BLaER1 treated with 17β-estradiol and CSF1 and Interleukin-3, amounts not matched to agents 10 nM and 100 nM (cell line): Measurements from ENCODE around the gene GRM5.
"Not testable (repeated sequence)": the region's sequence is repeated elsewhere in the genome, so short reads cannot be mapped to it uniquely, and the experiment has no call there.

Experiments used
- H3K27ac ChIP-seq, 11 experiments: shearing (Covaris generic); formaldehyde crosslinking; 2 replicates each; pipeline ENCODE4 v1.8.1; 2022
- H3K27me3 ChIP-seq, 11 experiments: shearing (Covaris generic); formaldehyde crosslinking; 2 replicates each; pipeline ENCODE4 v1.8.1; 2022
- H3K36me3 ChIP-seq, 11 experiments: shearing (Covaris generic); formaldehyde crosslinking; 2 replicates each; pipeline ENCODE4 v1.8.1; 2022
- H3K4me1 ChIP-seq, 10 experiments: shearing (Covaris generic); formaldehyde crosslinking; 2 replicates each; pipeline ENCODE4 v1.8.1; 2022
- H3K4me2 ChIP-seq, 11 experiments: shearing (Covaris generic); formaldehyde crosslinking; 2 replicates each; pipeline ENCODE4 v1.8.1; 2022
- H3K4me3 ChIP-seq, 10 experiments: shearing (Covaris generic); formaldehyde crosslinking; 2 replicates each; pipeline ENCODE4 v1.8.1; 2022
- H3K9ac ChIP-seq, 11 experiments: shearing (Covaris generic); formaldehyde crosslinking; 2 replicates each; pipeline ENCODE4 v1.8.1; 2022
- H3K9me3 ChIP-seq, 11 experiments: shearing (Covaris generic); formaldehyde crosslinking; replicated peaks in 1 of 11; 2 replicates each; pipeline ENCODE4 v1.8.1; 2022
- H4K20me1 ChIP-seq, 11 experiments: shearing (Covaris generic); formaldehyde crosslinking; 2 replicates each; pipeline ENCODE4 v1.8.1; 2022
- Cebpa-rat ChIP-seq, 11 experiments: shearing (Covaris generic); IDR thresholded peaks; 2 replicates each; pipeline ENCODE4 v1.8.1; 2022

The GRM5 gene

DNA sequence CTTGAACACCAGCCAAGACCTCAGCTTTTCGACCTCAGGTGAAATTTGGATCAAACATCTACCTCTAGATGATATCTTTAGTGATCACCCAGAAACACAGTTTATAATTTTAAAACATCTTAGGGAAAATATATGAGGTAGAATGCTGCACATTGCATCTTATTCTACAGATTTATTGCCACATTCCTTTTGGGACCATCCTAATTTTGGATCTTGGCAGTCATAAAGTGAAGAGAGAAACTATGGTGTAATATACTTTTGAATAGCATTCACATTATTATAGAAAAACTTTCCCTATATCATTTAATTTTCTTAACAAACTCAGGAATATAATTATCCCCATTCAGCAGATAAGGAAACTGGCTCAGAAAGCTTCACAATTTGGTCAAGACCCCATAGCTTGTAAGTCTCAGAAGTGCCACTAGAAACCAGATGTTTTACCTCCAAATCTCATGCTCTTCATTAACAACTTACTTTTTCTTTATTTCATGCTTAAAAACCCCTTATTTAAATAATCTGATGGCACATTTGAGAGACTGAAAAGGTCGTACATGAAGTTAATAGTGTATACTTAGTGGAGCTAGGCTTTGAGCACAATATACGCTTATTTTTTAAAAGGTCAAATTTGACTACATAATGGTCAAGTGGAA is 529.0 kb downstream of the GRM5 start:
- H3K9ac ChIP-seq, result no peak overlapping the region
- H3K4me2 ChIP-seq, result no peak overlapping the region
- no peak for TF ChIP-seq Cebpa-rat (IDR thresholded peaks at IDR 0.05)
- peaks cover 0 to 5% (median 0%) of the 10 kb centered on the region in 11 experiments; a peak in 1 of 22 replicates for H3K9me3 ChIP-seq
- no peak overlapping the region for H3K4me3 ChIP-seq
- H3K4me1 ChIP-seq, result no peaks in the 10 kb centered on the region
- no peak overlapping the region for H3K27ac ChIP-seq
- H3K27me3 ChIP-seq, result no peaks in the 10 kb centered on the region
- H3K36me3 ChIP-seq, result no peaks in the 10 kb centered on the region
- H4K20me1 ChIP-seq, result no peaks in the 10 kb centered on the region

DNA sequence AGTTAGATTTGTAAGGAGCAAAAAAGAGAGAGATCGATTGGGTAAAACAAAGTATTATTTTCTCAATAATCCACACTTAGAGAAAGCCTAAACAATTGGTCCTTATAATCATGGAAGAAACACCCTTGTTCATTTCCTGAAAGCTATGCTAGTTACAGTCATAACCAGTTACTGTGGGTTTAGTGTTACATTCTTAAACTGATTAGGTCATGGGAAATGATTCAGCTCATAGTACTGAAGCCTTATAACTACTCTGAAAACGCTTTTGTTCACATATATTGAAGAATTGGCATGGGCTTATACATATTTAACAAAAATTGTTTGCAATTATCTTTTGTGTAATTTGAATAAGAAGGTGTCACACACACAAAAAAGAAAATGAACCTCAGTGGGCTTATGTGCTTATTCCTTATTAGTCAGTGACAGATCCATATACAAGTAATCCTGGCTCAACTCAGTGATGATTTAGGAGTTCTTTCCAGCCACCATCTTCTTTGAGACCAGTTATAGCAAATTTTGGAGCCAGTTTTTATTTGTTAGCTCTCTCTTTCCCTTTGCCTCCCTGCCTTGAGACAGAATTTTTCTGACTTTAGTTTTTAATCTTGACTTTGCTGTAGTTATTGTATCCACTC is 529.8 kb downstream of the GRM5 start:
- no peak overlapping the region for H3K4me3 ChIP-seq
- no peak overlapping the region for H3K4me2 ChIP-seq
- H3K27me3 ChIP-seq, result no peaks in the 10 kb centered on the region
- no peak overlapping the region for H3K9ac ChIP-seq
- H3K36me3 ChIP-seq, result no peaks in the 10 kb centered on the region
- no peaks in the 10 kb centered on the region for H3K4me1 ChIP-seq
- no peaks in the 10 kb centered on the region for H4K20me1 ChIP-seq
- TF ChIP-seq Cebpa-rat (IDR thresholded peaks at IDR 0.05), result no peak
- H3K27ac ChIP-seq, result no peak overlapping the region
- peaks cover 0 to 5% (median 0%) of the 10 kb centered on the region in 11 experiments; a peak in 1 of 22 replicates for H3K9me3 ChIP-seq

DNA sequence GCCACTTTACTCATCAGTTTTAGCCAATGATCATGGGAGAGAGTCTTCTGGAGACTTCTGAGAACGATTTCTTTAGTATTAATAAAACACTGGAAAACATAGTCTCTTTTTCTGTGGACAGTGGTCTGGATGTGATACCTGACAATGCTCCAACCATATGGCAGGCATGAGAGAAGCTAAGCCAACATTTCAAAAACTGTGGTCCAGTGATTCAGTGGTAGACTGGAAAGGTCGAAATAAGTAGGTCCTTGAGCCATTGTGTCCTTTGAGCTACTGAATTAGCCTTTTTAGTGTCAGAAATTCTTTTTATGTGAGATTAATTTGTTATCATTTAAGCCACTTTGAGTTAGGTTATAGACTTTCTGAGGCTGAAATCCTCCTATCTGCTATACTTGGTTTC is 530.5 kb downstream of the GRM5 start:
- no peak overlapping the region for H3K4me2 ChIP-seq
- no peak overlapping the region for H3K27ac ChIP-seq
- H3K36me3 ChIP-seq, result no peaks in the 10 kb centered on the region
- H3K9me3 ChIP-seq, result peaks cover 0 to 5% (median 0%) of the 10 kb centered on the region in 11 experiments; a peak in 1 of 22 replicates
- no peak overlapping the region for H3K9ac ChIP-seq
- TF ChIP-seq Cebpa-rat (IDR thresholded peaks at IDR 0.05), result no peak
- H3K4me1 ChIP-seq, result no peaks in the 10 kb centered on the region
- H3K27me3 ChIP-seq, result no peaks in the 10 kb centered on the region
- H3K4me3 ChIP-seq, result no peak overlapping the region
- H4K20me1 ChIP-seq, result no peaks in the 10 kb centered on the region

DNA sequence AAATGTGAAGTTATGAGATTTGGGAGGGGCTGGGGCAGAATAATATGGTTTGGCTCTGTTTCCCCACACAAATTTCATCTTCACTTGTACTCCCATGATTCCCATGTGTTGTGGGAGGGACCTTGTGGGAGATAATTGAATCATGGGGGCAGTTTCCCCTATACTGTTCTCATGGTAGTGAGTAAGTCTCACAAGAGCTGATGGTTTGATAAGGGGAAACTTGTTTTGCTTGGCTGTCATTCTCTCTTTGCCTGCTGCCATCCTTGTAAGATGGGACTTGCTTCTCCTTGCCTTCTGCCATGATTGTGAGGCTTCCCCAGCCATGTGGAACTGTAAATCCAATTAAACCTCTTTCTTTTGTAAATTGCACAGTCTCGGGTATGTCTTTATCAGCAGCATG is 531.1 kb downstream of the GRM5 start:
- H3K9me3 ChIP-seq, H4K20me1 ChIP-seq, H3K4me1 ChIP-seq, H3K27ac ChIP-seq, H3K9ac ChIP-seq, H3K4me2 ChIP-seq, H3K4me3 ChIP-seq, H3K36me3 ChIP-seq, H3K27me3 ChIP-seq: not testable (repeated sequence)

DNA sequence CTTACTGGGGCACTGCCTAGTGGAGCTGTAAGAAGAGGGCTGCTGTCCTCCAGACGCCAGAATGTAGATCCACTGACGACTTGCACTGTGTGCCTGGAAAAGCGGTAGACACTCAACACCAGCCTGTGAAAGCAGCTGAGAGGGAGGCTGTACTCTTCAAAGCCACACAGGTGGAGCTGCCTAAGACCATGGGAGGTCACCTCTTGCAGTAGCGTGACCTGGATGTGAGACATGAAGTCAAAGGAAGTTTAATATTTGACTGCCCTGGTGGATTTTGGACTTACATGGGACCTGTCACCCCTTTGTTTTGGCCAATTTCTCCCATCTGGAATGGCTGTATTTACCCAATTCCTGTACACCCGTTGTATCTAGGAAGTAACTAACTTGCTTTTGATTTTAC is 531.6 kb downstream of the GRM5 start:
- peaks cover 0 to 5% (median 0%) of the 10 kb centered on the region in 11 experiments; a peak in 1 of 22 replicates for H3K9me3 ChIP-seq
- no peak overlapping the region for H3K4me2 ChIP-seq
- no peaks in the 10 kb centered on the region for H3K27me3 ChIP-seq
- H3K4me3 ChIP-seq, result no peak overlapping the region
- H3K4me1 ChIP-seq, result no peaks in the 10 kb centered on the region
- no peaks in the 10 kb centered on the region for H4K20me1 ChIP-seq
- H3K36me3 ChIP-seq, result no peaks in the 10 kb centered on the region
- no peak overlapping the region for H3K9ac ChIP-seq
- no peak for TF ChIP-seq Cebpa-rat (IDR thresholded peaks at IDR 0.05)
- no peak overlapping the region for H3K27ac ChIP-seq

DNA sequence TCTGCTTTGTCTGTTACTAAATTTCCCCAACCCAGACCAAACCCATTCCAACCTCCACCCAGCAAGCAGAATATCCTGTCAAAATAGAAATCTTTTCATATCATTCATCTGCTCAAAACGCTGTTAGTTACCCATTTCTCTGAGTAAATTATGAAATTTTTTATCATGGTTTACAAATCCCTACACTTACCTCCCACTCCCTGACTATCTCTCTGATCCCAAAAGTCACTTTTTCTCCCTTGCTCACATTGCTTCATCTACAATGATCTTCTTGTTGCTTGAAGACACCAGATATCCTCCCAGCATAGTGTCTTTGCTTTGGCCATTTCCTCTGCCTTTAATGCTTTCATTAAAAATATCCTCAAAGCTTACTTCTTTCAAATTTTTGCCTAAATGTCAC is 532.8 kb downstream of the GRM5 start:
- Histone ChIP-seq H3K27ac (no peak overlapping the region), H3K9ac (no peak overlapping the region), H3K4me1 (no peaks in the 10 kb centered on the region), H3K4me2 (no peak overlapping the region), H3K27me3 (no peaks in the 10 kb centered on the region), H3K9me3 (peaks cover 0 to 5% (median 0%) of the 10 kb centered on the region in 11 experiments; a peak in 1 of 22 replicates), H3K4me3 (no peak overlapping the region), H4K20me1 (no peaks in the 10 kb centered on the region), H3K36me3 (no peaks in the 10 kb centered on the region)
- no peak for TF ChIP-seq Cebpa-rat (IDR thresholded peaks at IDR 0.05)

DNA sequence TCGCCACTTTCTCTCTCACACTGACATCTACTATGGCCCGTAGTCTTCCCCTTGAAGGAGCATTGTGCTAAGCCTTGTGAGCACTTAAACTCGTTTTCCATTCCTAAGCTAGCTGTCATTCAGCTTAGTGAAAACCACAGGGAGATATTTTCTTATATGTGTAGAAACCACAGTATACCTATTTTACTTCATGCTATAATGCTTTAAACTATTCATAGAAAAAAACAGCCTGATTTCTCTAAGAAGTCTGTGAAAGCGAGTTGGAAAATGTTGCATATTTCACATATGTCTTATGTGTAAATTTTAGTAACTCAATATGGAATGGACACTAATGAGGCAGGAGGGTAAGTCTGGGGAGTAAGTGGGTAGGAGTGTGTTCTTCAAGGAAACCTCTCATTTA is 534.0 kb downstream of the GRM5 start:
- no peak overlapping the region for H3K27ac ChIP-seq
- TF ChIP-seq Cebpa-rat (IDR thresholded peaks at IDR 0.05), result no peak
- H3K4me2 ChIP-seq, result no peak overlapping the region
- no peaks in the 10 kb centered on the region for H3K36me3 ChIP-seq
- H3K4me3 ChIP-seq, result no peak overlapping the region
- peaks cover 0 to 5% (median 0%) of the 10 kb centered on the region in 11 experiments; a peak in 1 of 22 replicates for H3K9me3 ChIP-seq
- H3K4me1 ChIP-seq, result no peaks in the 10 kb centered on the region
- no peak overlapping the region for H3K9ac ChIP-seq
- H3K27me3 ChIP-seq, result no peaks in the 10 kb centered on the region
- no peaks in the 10 kb centered on the region for H4K20me1 ChIP-seq

DNA sequence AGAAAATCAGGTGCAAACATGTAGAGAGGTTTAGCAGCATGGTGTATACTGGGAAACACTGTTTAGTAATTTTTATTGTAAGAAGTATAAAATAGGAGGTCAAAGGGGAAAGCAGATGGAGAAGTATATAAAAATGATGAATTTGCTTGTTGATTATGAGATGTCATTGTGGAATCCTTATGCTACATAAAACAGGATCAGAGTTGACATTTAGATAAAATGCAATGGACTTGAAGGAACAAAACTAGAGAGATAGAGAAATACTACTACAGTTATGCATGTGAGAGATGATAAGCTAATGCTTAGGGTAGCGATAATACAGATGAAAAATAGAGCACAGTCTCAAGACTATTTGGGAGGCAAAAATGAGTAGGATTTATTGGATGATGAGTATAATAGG is 536.4 kb downstream of the GRM5 start:
- Histone ChIP-seq H3K27ac (no peak overlapping the region), H4K20me1 (no peaks in the 10 kb centered on the region), H3K4me2 (no peak overlapping the region), H3K4me3 (no peak overlapping the region), H3K9me3 (peaks cover 0 to 5% (median 0%) of the 10 kb centered on the region in 11 experiments; a peak in 2 of 22 replicates), H3K4me1 (no peaks in the 10 kb centered on the region), H3K36me3 (no peaks in the 10 kb centered on the region), H3K27me3 (no peaks in the 10 kb centered on the region), H3K9ac (no peak overlapping the region)
- TF ChIP-seq Cebpa-rat (IDR thresholded peaks at IDR 0.05), result no peak

DNA sequence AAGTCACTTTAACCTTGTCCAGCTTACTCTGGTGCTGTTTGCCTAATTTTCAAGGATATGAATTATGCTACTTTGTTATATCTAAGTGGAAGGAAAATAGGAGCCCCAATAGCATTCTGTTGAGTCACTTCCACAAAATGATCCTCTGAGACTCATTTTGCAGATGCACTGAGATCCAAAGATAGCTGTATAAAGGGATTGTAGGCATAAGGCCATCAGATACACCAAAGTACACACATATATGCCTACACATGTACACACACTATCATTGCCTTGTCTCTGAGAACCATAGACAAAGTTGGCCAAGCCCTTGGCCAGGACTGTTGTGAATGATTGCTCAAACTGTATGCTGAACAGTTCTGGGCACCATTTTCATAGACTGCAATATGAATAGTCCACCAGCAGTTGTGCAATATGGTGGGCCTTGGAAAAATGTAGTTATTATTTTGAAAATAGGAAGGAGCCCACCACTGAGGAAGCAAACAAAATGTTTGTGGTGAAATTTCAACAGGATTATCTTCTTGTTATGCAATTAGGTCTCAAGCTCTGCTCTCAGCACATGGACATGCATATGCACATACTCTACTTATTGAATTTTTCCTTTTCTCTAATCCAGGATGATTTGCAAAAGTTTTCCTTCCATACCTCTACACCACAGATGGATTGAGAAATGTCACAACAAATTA is 542.3 kb downstream of the GRM5 start:
- Histone ChIP-seq H3K4me2 (no peak overlapping the region), H3K27ac (no peak overlapping the region), H3K36me3 (no peaks in the 10 kb centered on the region), H3K9me3 (no peaks in the 10 kb centered on the region; a peak in 1 of 22 replicates), H3K4me3 (no peak overlapping the region), H3K9ac (no peak overlapping the region), H3K4me1 (no peaks in the 10 kb centered on the region), H4K20me1 (no peaks in the 10 kb centered on the region), H3K27me3 (no peaks in the 10 kb centered on the region)
- no peak; a peak in 1 of 22 replicates for TF ChIP-seq Cebpa-rat (IDR thresholded peaks at IDR 0.05)
